Ishikawa (cell line): ENCODE results near the gene GPC6.

Source experiments
- CEBPB ChIP-seq: IDR thresholded peaks from 2 replicates; pipeline ENCODE4 v1.6.1; 2012
- CREB1 ChIP-seq: IDR thresholded peaks from 2 replicates; pipeline ENCODE4 v1.6.1; 2012; ENCODE audit warnings: low read depth
- EGR1 ChIP-seq: IDR thresholded peaks from 2 replicates; pipeline ENCODE4 v1.6.1; 2012
- EP300 ChIP-seq: IDR thresholded peaks from 2 replicates; pipeline ENCODE4 v1.6.1; 2012; ENCODE audit warnings: borderline replicate concordance
- FOXM1 ChIP-seq: IDR thresholded peaks from 2 replicates; pipeline ENCODE4 v1.6.1; 2012; ENCODE audit warnings: low read depth, borderline replicate concordance
- MAX ChIP-seq: IDR thresholded peaks from 2 replicates; pipeline ENCODE4 v1.6.1; 2012
- NFIC ChIP-seq: IDR thresholded peaks from 2 replicates; pipeline ENCODE4 v1.6.1; 2012
- RAD21 ChIP-seq: IDR thresholded peaks from 2 replicates; pipeline ENCODE4 v1.6.1; 2012; ENCODE audit warnings: low read depth
- REST ChIP-seq: IDR thresholded peaks from 2 replicates; pipeline ENCODE4 v1.6.1; 2012; ENCODE audit warnings: low read depth, mild to moderate bottlenecking
- TAF1 ChIP-seq: IDR thresholded peaks from 2 replicates; pipeline ENCODE4 v1.6.1; 2012; ENCODE audit warnings: low read depth, mild to moderate bottlenecking
- TCF12 ChIP-seq: IDR thresholded peaks from 2 replicates; pipeline ENCODE4 v1.6.1; 2012; ENCODE audit warnings: low read depth
- TEAD4 ChIP-seq: IDR thresholded peaks from 2 replicates; pipeline ENCODE4 v1.6.1; 2012
- USF1 ChIP-seq: IDR thresholded peaks from 2 replicates; pipeline ENCODE4 v1.6.1; 2012
- YY1 ChIP-seq: IDR thresholded peaks from 2 replicates; pipeline ENCODE4 v1.6.1; 2012; ENCODE audit warnings: low read depth
- ZBTB7A ChIP-seq: IDR thresholded peaks from 2 replicates; pipeline ENCODE4 v1.6.1; 2012; ENCODE audit warnings: low read depth

Gene GPC6

GRCh38 chr13:93480553-93481106, 254.0 kb downstream of the GPC6 start:
- TF ChIP-seq TCF12 (no peak), EP300 (no peak), USF1 (no peak), TEAD4 (no peak), NFIC (no peak), TAF1 (no peak), YY1 (no peak), FOXM1 (no peak), CEBPB (no peak), REST (no peak), CREB1 (no peak), MAX (no peak), RAD21 (no peak), EGR1 (no peak), ZBTB7A (no peak)

GRCh38 chr13:93496985-93497673, 270.5 kb downstream of the GPC6 start:
- TF ChIP-seq NFIC (no peak), TAF1 (no peak), RAD21 (no peak), REST (no peak), MAX (no peak), FOXM1 (no peak), ZBTB7A (no peak), TEAD4 (no peak), YY1 (no peak), EP300 (no peak), CREB1 (no peak), TCF12 (no peak), USF1 (no peak), EGR1 (no peak), CEBPB (no peak)

GRCh38 chr13:93499991-93500390, 273.4 kb downstream of the GPC6 start:
- TF ChIP-seq ZBTB7A (no peak), RAD21 (no peak), CEBPB (no peak), EP300 (no peak), YY1 (no peak), USF1 (no peak), TAF1 (no peak), REST (no peak), MAX (no peak), TCF12 (no peak), TEAD4 (no peak), NFIC (no peak), EGR1 (no peak), CREB1 (no peak), FOXM1 (no peak)
